ENCODE data around the gene IQCM. TPM values are rescaled to one million over a fixed set of nuclear protein-coding genes. Genes with fewer than 3 reads are reported as not detected.

IQCM gene
- total RNA-seq, 4 donors from 2014 or later = 0.48 TPM; not detected in 3

GRCh38 chr4:149328161-149328560 lies 487.5 kb downstream of the IQCM start:
- Histone ChIP-seq H3K4me1 (no peaks in the 10 kb centered on the region), H3K9me3 (no peaks in the 10 kb centered on the region), H3K27ac (no peak overlapping the region), H3K4me3 (no peak overlapping the region), H3K27me3 (no peaks in the 10 kb centered on the region), H3K36me3 (no peaks in the 10 kb centered on the region)
- intact Hi-C loops (cut with DNase I; ENCODE audit: low total_unique reads) = no loop called here
- no peak for TF ChIP-seq POLR2A (IDR thresholded peaks at IDR 0.05)
- TF ChIP-seq CTCF (IDR thresholded peaks at IDR 0.05) = no peak
- no peak for DNase-seq

GRCh38 chr4:149322203-149322602 lies 493.4 kb downstream of the IQCM start:
- Histone ChIP-seq H3K27ac (no peak overlapping the region), H3K36me3 (no peaks in the 10 kb centered on the region), H3K27me3 (no peaks in the 10 kb centered on the region), H3K4me1 (no peaks in the 10 kb centered on the region), H3K9me3 (no peaks in the 10 kb centered on the region), H3K4me3 (no peak overlapping the region)
- no peak for TF ChIP-seq POLR2A (IDR thresholded peaks at IDR 0.05)
- no peak for TF ChIP-seq CTCF (IDR thresholded peaks at IDR 0.05)
- intact Hi-C loops (cut with DNase I; ENCODE audit: low total_unique reads) = no loop called here
- DNase-seq = no peak

GRCh38 chr4:149321438-149321837 lies 494.2 kb downstream of the IQCM start:
- Histone ChIP-seq H3K9me3 (no peaks in the 10 kb centered on the region), H3K27me3 (no peaks in the 10 kb centered on the region), H3K4me1 (no peaks in the 10 kb centered on the region), H3K36me3 (no peaks in the 10 kb centered on the region), H3K27ac (no peak overlapping the region), H3K4me3 (no peak overlapping the region)
- no peak for DNase-seq
- intact Hi-C loops (cut with DNase I; ENCODE audit: low total_unique reads) = no loop called here
- TF ChIP-seq POLR2A (IDR thresholded peaks at IDR 0.05) (no peak), CTCF (IDR thresholded peaks at IDR 0.05) (no peak)

- no peak for TF ChIP-seq POLR2A (IDR thresholded peaks at IDR 0.05)
- TF ChIP-seq CTCF (IDR thresholded peaks at IDR 0.05) = no peak
- intact Hi-C loops (cut with DNase I; ENCODE audit: low total_unique reads) = no loop called here
- no peak overlapping the region for H3K27ac ChIP-seq
- no peaks in the 10 kb centered on the region for H3K4me1 ChIP-seq
- no peaks in the 10 kb centered on the region for H3K36me3 ChIP-seq
- H3K27me3 ChIP-seq = no peaks in the 10 kb centered on the region
- no peak overlapping the region for H3K4me3 ChIP-seq
- DNase-seq = no peak
- no peaks in the 10 kb centered on the region for H3K9me3 ChIP-seq
Measured at GRCh38 chr4:149311076-149311475, 504.6 kb downstream of the IQCM start.

- Histone ChIP-seq H3K36me3 (no peaks in the 10 kb centered on the region), H3K27ac (no peak overlapping the region), H3K4me3 (no peak overlapping the region), H3K9me3 (no peaks in the 10 kb centered on the region), H3K4me1 (no peaks in the 10 kb centered on the region), H3K27me3 (no peaks in the 10 kb centered on the region)
- intact Hi-C loops (cut with DNase I; ENCODE audit: low total_unique reads) = no loop called here
- TF ChIP-seq POLR2A (IDR thresholded peaks at IDR 0.05) = no peak
- TF ChIP-seq CTCF (IDR thresholded peaks at IDR 0.05) = no peak
- DNase-seq = no peak
Measured at GRCh38 chr4:149306537-149306936, 509.1 kb downstream of the IQCM start.
